GM23338 (cell line): ENCODE data around the gene MICALL1. TPM values are rescaled to one million over a fixed set of nuclear protein-coding genes. Genes with fewer than 3 reads are reported as not detected.

Experiments used
- ATAC-seq: fragments of 200-7000 bp; cut with Tn5 transposase; 3 replicates; pipeline ENCODE4 v1.9.1; 2020
- DNase-seq: peaks from one replicate; pipeline ENCODE4 v3.0.0-alpha.2; 2015; ENCODE audit warnings: low spot score
- H2AFZ ChIP-seq: fragments of 200-600 bp; sonication (generic); 2 replicates; pipeline ENCODE4 v1.8.0; 2016; ENCODE audit warnings: antibody characterized with exemption, mild to moderate bottlenecking, moderate library complexity
- H3F3A ChIP-seq: fragments of 200-600 bp; sonication (generic); replicated peaks from 2 replicates; pipeline ENCODE4 v1.8.0; 2017; ENCODE audit warnings: antibody characterized with exemption, mixed run types, low read depth
- H3K27ac ChIP-seq: fragments of 200-600 bp; sonication (generic); 2 replicates; pipeline ENCODE4 v1.6.1; 2016; ENCODE audit warnings: low read depth
- H3K27me3 ChIP-seq: fragments of 200-600 bp; sonication (generic); 2 replicates; pipeline ENCODE4 v1.8.0; 2016; ENCODE audit warnings: mild to moderate bottlenecking, mixed run types, moderate library complexity; ENCODE audit not compliant: insufficient read depth
- H3K36me3 ChIP-seq: fragments of 200-600 bp; sonication (generic); 2 replicates; pipeline ENCODE4 v1.8.0; 2016; ENCODE audit warnings: mild to moderate bottlenecking; ENCODE audit not compliant: insufficient read depth
- H3K4me1 ChIP-seq: fragments of 200-600 bp; sonication (generic); 2 replicates; pipeline ENCODE4 v1.8.0; 2016; ENCODE audit warnings: mild to moderate bottlenecking, moderate library complexity; ENCODE audit not compliant: insufficient read depth
- H3K4me2 ChIP-seq: fragments of 200-600 bp; sonication (generic); 2 replicates; pipeline ENCODE4 v1.7.1; 2017; ENCODE audit warnings: mixed run types
- H3K4me3 ChIP-seq: fragments of 200-600 bp; sonication (generic); 2 replicates; pipeline ENCODE4 v1.6.1; 2016; ENCODE audit warnings: mixed run types
- H3K79me2 ChIP-seq: fragments of 200-600 bp; sonication (generic); replicated peaks from 2 replicates; pipeline ENCODE4 v1.8.0; 2017; ENCODE audit warnings: mild to moderate bottlenecking; ENCODE audit not compliant: insufficient read depth
- H3K9me2 ChIP-seq: fragments of 200-600 bp; sonication (generic); 2 replicates; pipeline ENCODE4 v1.8.0; 2017; ENCODE audit not compliant: insufficient read depth
- H4K20me1 ChIP-seq: fragments of 200-600 bp; sonication (generic); replicated peaks from 2 replicates; pipeline ENCODE4 v1.8.0; 2017; ENCODE audit warnings: mild to moderate bottlenecking; ENCODE audit not compliant: insufficient read depth
- H3K27ac Mint-ChIP-seq: 2 replicates; pipeline ENCODE4 v1.8.0; 2020; ENCODE audit warnings: inconsistent platforms, mild to moderate bottlenecking, moderate library complexity, mixed read lengths
- H3K27me3 Mint-ChIP-seq: 3 replicates; pipeline ENCODE4 v1.8.0; 2022; ENCODE audit warnings: low read depth, mild to moderate bottlenecking, moderate library complexity, mixed read lengths, inconsistent platforms; ENCODE audit not compliant: insufficient read depth, poor library complexity
- H3K36me3 Mint-ChIP-seq: 3 replicates; pipeline ENCODE4 v1.8.0; 2021; ENCODE audit warnings: low read depth, mild to moderate bottlenecking, inconsistent platforms, moderate library complexity, mixed read lengths
- H3K4me1 Mint-ChIP-seq: 3 replicates; pipeline ENCODE4 v1.8.0; 2020; ENCODE audit warnings: mild to moderate bottlenecking, inconsistent platforms, mixed read lengths
- H3K4me3 Mint-ChIP-seq: 3 replicates; pipeline ENCODE4 v1.8.0; 2021; ENCODE audit warnings: moderate library complexity, mild to moderate bottlenecking, inconsistent platforms, mixed read lengths
- H3K9me3 Mint-ChIP-seq: 3 replicates; pipeline ENCODE4 v1.8.0; 2020; ENCODE audit warnings: moderate library complexity, mild to moderate bottlenecking, inconsistent platforms, mixed read lengths
- CREB1 ChIP-seq: fragments of 250-450 bp; sonication (Bioruptor Pico); IDR thresholded peaks from 2 replicates; pipeline ENCODE4 v1.5.0; 2020; ENCODE audit warnings: low read depth, mild to moderate bottlenecking, moderate library complexity
- NANOG ChIP-seq: IDR thresholded peaks from 2 replicates; pipeline ENCODE4 v1.6.1; 2016; ENCODE audit warnings: antibody characterized with exemption, borderline replicate concordance
- POLR2AphosphoS5 ChIP-seq: IDR thresholded peaks from 2 replicates; pipeline ENCODE4 v1.6.1; 2016; ENCODE audit warnings: antibody characterized with exemption, low read depth
- REST ChIP-seq: IDR thresholded peaks from one replicate; pipeline ENCODE4 v1.6.1; 2018; ENCODE audit warnings: antibody characterized with exemption; ENCODE audit not compliant: unreplicated experiment
- STAT1 ChIP-seq: IDR thresholded peaks from one replicate; pipeline ENCODE4 v1.6.1; 2016; ENCODE audit warnings: antibody characterized with exemption; ENCODE audit not compliant: unreplicated experiment
- ZNF114 ChIP-seq: fragments of 250-450 bp; sonication (Bioruptor Pico); IDR thresholded peaks from 2 replicates; pipeline ENCODE4 v1.5.0; 2020; ENCODE audit warnings: mild to moderate bottlenecking, moderate library complexity
- ZNF331 ChIP-seq: fragments of 250-450 bp; sonication (Bioruptor Pico); IDR thresholded peaks from 2 replicates; pipeline ENCODE4 v1.5.0; 2020; ENCODE audit warnings: low read depth, mild to moderate bottlenecking, moderate library complexity
- polyA plus RNA-seq: library from polyadenylated mRNA; unstranded; fragments of >200 nt; fragmentation: Nextera tagmentation; extraction: Ambion mirVana; gene quantifications from 2 replicates; pipeline ENCODE4 v1.2.1, GENCODE V29; 2016
- total RNA-seq: library from RNA; depleted of rRNA; stranded (reverse); fragments of >200 nt; shearing (Covaris generic); gene quantifications from 2 replicates; pipeline ENCODE4 v1.2.3, GENCODE V29; 2014
- TF ChIP-seq, protein P1 (sequence below): IDR thresholded peaks from 2 replicates; pipeline ENCODE4 v1.6.1; 2016; ENCODE audit warnings: antibody characterized with exemption

The MICALL1 gene
- total and polyA plus RNA-seq, 2 experiments from 2014 or later = 5.9 to 33.1 TPM

DNA sequence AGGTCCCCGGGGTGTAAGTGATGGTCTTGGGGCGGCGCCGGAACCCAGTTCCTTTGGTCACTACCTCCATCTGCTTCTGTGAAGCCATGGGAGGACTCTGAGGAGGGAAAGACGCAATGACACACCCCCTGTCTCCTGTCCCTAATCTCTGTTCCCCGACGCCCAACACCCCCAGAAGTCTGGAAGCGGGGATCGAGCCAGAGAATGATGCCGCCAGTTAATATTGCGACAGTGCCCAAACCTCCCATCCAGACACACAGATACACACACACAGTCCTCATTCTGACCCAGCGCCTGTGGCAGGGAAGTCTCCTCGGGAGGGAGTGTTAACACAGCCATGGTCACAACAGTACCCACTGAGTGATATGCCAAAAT lies 47.0 kb downstream of the MICALL1 start:
- Mint-ChIP-seq H3K36me3 (peaks cover 15% of the 10 kb centered on the region), H3K9me3 (no peaks in the 10 kb centered on the region), H3K4me3 (peak overlapping the region; percentile 99), H3K4me1 (peaks cover 15% of the 10 kb centered on the region), H3K27me3 (peaks cover 21% of the 10 kb centered on the region), H3K27ac (no peak overlapping the region)
- Histone ChIP-seq H3K4me2 (peak overlapping the region; percentile 93), H2AFZ (peak overlapping the region; percentile 91), H3K4me3 (peak overlapping the region; percentile 98), H3K27me3 (peaks cover 13% of the 10 kb centered on the region), H3K4me1 (peaks cover 14% of the 10 kb centered on the region), H3K9me2 (no peaks in the 10 kb centered on the region), H3K36me3 (0 out of 2 replicates have a peak, but pooled peaks cover 6% of the 10 kb centered on the region), H4K20me1 (peaks cover 7% of the 10 kb centered on the region; the same call in 1 of the 2 replicates), H3F3A (no peaks in the 10 kb centered on the region), H3K27ac (no peak overlapping the region), H3K79me2 (peaks cover 35% of the 10 kb centered on the region)
- TF ChIP-seq STAT1 (no peak), ZNF331 (CRISPR knock-in tag) (no peak)
- DNase-seq (no peak), ATAC-seq (peak; percentile 49)

GRCh38 chr22:37953437-37954179 lies 47.5 kb downstream of the MICALL1 start, which contains the start of the genes C22orf23 and POLR2F:
TSS of gene C22orf23 (minus strand) at chr22:37953601. CDS start at chr22:37953149, 452 bp downstream.
TSS of gene POLR2F (plus strand) at chr22:37953699. CDS start at chr22:37953788, 89 bp downstream.
- Histone ChIP-seq H3K27ac (0 out of 2 replicates have a peak within 1 kb of the TSS, but pooled peaks have one; percentile 32), H4K20me1 (peaks cover 7% of the 10 kb centered on the region; the same call in 1 of the 2 replicates), H3K9me2 (no peaks in the 10 kb centered on the region), H3K4me1 (peaks cover 14% of the 10 kb centered on the region), H3K4me2 (peak within 1 kb of the TSS; percentile 93), H3K79me2 (peaks cover 35% of the 10 kb centered on the region), H2AFZ (peak within 1 kb of the TSS; percentile 97), H3K27me3 (peaks cover 13% of the 10 kb centered on the region), H3F3A (no peaks in the 10 kb centered on the region), H3K4me3 (peak within 1 kb of the TSS; percentile 98), H3K36me3 (0 out of 2 replicates have a peak, but pooled peaks cover 6% of the 10 kb centered on the region)
- Mint-ChIP-seq H3K27me3 (peaks cover 22% of the 10 kb centered on the region), H3K36me3 (peaks cover 19% of the 10 kb centered on the region), H3K9me3 (no peaks in the 10 kb centered on the region), H3K27ac (peak within 1 kb of the TSS; percentile 94), H3K4me3 (peak within 1 kb of the TSS; percentile 99), H3K4me1 (peaks cover 15% of the 10 kb centered on the region)
- TF ChIP-seq, protein P1, sequence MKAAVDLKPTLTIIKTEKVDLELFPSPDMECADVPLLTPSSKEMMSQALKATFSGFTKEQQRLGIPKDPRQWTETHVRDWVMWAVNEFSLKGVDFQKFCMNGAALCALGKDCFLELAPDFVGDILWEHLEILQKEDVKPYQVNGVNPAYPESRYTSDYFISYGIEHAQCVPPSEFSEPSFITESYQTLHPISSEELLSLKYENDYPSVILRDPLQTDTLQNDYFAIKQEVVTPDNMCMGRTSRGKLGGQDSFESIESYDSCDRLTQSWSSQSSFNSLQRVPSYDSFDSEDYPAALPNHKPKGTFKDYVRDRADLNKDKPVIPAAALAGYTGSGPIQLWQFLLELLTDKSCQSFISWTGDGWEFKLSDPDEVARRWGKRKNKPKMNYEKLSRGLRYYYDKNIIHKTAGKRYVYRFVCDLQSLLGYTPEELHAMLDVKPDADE = peak; percentile 68; the same call in 1 of the 2 replicates
- TF ChIP-seq POLR2AphosphoS5 = peak; percentile 97
- TF ChIP-seq NANOG = no peak
- TF ChIP-seq CREB1 (CRISPR knock-in tag) = peak; percentile 77
- ATAC-seq (peak; percentile 91), DNase-seq (peak; percentile 98)

- 0 out of 2 replicates have a peak overlapping the region, but pooled peaks have one; percentile 32 for H3K27ac ChIP-seq
- no peak for ATAC-seq
- H3F3A ChIP-seq = no peaks in the 10 kb centered on the region
- H3K4me2 ChIP-seq = peak overlapping the region; percentile 93
- Mint-ChIP-seq H3K4me3 (peak overlapping the region; percentile 99), H3K4me1 (peaks cover 15% of the 10 kb centered on the region), H3K36me3 (peaks cover 30% of the 10 kb centered on the region), H3K9me3 (no peaks in the 10 kb centered on the region), H3K27ac (peak overlapping the region; percentile 28; the same call in 1 of the 2 replicates), H3K27me3 (peaks cover 22% of the 10 kb centered on the region)
- H2AFZ ChIP-seq = no peak overlapping the region
- no peaks in the 10 kb centered on the region for H3K9me2 ChIP-seq
- peaks cover 35% of the 10 kb centered on the region for H3K79me2 ChIP-seq
- peaks cover 9% of the 10 kb centered on the region; the same call in 1 of the 2 replicates for H4K20me1 ChIP-seq
- peaks cover 13% of the 10 kb centered on the region for H3K27me3 ChIP-seq
- DNase-seq = no peak
- H3K36me3 ChIP-seq = peaks cover 12% of the 10 kb centered on the region; the same call in 1 of the 2 replicates
- H3K4me1 ChIP-seq = peaks cover 14% of the 10 kb centered on the region
- H3K4me3 ChIP-seq = peak overlapping the region; percentile 98
- TF ChIP-seq REST = no peak
- TF ChIP-seq, protein P1 = no peak
- TF ChIP-seq NANOG = no peak
- TF ChIP-seq STAT1 = no peak
- no peak for TF ChIP-seq ZNF114 (CRISPR knock-in tag)
Measured at GRCh38 chr22:37954686-37955085, 48.6 kb downstream of the MICALL1 start.
